AML-193 (cell line): ENCODE results near the gene QRSL1.
"Not testable (repeated sequence)": the region's sequence is repeated elsewhere in the genome, so short reads cannot be mapped to it uniquely, and the experiment has no call there.

ENCODE experiments used
- DNase-seq, 2 experiments: peaks; one replicate each; lab custom pipeline; 2025; lab: John Stamatoyannopoulos, UW

The QRSL1 gene

DNA sequence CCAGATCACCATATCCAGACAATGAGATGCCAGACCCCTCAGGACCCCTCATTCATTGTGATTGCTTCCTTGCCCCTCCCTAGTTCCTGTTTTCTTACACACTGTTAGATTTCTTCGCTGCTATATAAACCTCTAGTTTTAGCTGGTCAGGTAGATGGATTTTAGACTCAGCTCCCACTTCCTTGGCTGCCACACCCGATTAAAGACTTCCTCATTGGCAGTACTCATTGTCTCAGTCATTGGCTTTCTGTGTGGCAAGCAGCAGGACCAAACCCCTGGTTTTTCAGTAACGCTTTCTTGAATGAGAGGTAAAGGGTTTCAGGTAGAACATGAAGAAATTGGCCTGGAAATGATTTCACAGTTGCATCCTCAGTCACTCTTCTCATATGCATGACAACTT is 47.9 kb downstream of the QRSL1 start:
- DNase-seq = no peak

DNA sequence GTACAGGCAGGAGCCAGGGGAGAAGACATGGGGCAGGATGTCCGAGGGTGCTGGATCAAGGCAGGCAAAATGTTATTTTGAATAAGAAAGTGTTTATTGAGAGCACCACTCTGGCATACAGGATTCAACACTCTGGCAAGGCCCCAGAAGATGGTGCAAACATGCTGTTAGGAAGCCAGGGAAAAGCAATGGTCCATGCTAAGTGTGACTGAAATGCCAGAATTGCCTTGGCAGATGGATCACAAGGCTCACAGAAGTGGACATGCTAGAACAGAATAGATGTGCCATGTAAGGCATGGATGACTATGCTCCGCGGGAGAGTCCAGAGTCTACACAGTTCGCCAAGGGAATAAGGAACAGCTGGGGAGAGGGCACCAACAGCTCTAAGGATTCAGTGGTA is 54.6 kb downstream of the QRSL1 start:
- DNase-seq = no peak

DNA sequence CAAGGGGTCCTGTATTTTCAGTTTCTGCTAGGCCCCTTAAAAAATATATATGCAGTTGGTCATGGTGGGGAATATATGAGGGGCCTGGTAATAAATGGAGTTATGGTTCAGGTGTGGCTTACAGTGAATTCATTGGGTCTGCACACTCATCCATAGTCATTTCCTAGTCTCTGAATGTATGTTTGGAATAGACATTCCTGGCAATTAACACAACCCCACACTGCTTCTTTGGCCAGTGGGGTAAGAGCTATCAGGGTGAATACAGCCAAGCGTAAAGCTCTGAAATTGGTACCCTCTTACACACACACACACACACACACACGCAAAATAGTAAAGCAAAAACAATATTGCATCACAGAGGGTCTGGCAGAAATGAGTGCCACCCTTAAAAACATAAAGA is 56.5 kb downstream of the QRSL1 start:
- DNase-seq = no peak

DNA sequence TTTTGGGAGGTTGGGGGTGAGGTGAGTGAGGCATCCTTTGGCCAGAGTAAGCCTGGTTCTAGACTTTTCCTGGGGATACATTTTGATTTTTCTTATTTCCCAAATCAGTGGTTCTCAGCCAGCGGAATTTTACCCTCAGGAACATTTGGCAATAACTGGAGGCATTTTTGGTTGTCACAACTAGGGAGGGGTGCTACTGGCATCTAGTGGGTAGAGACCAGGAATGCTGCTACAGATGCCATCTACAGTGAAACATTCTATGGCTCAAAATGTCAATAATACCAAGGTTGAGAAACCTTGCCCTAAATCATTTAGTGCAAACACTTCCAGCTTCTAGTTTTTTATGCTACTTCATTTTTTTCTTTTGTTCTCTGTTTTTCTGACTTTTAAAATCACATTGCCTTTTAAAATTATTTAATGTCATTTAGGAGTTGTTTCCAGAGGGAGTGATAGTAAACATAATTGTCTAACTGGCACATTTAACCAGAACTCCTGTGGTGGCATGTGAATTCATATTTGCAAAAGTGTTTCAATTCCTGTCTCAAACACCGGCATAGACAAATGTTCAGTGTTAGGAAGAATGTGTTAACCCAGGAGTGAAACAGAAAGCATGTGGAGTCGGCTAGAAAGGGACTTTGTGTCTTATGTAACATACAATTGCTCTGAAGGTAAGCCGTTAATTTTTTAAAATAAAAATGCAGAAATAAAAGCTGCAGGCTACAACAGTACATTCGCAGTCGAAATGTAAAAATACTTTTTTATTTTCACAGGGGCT is 59.0 kb downstream of the QRSL1 start:
- no peak for DNase-seq

DNA sequence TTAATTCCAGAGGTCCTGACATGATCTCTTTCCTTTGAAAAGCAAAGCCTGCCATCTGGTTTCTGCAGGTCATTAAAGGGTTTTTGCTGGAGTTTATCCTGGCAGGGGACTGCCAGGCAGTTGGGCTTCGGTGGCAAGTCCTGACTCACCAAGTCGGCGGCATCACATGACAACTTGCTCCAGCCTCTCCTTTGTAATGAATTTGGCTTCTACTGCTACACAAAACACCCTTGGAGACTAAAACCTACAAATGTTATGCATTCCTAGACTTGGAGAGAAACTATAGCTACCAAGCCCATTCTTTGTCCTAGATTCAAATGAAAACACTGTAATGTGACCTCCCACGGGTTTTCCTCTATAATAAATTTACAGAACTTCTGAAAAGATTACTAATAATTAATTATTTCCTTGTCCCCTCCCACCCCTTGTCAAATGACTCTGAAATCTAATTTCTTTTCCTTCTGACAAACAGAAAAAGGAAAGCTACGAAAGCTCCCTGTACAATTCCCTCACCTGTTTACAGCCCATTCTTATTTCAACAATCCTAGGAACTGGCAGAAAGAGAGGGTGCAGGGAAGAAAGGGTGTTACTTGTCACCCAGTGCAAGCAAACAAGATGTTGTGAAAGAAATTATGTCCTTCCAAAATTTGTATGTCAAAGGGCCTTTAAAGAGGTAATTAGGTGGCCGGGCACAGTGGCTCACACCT is 62.9 kb downstream of the QRSL1 start:
- no peak for DNase-seq

DNA sequence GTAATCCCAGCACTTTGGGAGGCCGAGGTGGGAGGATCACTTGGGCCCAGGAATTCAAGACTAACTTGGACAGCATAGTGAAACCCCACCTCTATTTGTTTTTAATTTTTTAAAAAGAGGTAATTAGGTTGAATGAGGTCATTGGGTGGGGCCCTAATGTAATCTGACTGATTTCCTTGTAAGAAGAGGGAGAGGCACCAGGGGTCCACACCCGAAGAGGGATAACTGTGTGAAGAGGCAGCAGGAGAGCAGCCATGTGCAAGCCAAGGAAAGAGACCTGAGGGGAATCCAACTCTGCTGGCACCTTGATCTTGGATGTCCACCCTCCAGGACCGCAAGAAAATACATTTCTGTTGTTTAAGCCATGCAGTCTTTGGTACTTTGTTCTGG is 63.4 kb downstream of the QRSL1 start:
- no peak for DNase-seq

DNA sequence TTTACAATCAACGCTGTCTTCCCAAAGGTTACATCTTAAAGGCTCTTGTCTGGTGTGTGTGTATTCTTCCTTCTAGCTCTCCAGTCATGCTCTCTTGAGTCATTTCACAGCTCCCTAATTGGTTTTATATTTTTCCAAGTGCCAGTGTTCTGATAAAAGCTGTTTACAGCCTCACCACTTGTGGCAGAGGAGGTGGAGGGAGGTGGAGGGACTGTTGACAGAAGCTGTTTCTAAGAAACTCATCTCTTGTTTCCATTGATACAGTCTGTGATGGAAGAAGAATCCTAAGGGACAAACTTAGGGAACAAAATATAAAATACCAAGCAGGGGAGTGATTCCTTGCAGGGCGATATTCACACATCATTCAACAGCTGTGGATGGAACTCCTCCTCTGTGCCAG is 64.0 kb downstream of the QRSL1 start:
- no peak for DNase-seq

DNA sequence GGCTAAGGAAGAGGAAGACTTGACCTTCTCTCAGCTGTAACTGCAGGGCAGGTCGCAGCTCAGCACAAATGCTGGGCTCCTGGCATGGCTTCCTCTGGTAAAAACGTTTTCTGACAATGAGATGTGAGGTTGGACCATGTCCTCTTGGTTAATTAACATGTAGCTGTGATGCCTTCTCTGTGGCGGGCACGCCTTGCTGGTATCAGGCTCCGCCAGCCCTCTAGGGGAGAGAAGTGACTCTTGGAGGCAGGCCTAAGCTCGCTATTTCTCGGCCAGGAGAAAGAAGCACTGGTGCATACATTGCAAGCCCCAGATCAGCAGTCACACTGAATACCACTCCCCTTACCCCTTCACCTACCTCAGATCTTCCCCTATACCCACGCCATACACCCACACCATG is 65.0 kb downstream of the QRSL1 start:
- DNase-seq = no peak

DNA sequence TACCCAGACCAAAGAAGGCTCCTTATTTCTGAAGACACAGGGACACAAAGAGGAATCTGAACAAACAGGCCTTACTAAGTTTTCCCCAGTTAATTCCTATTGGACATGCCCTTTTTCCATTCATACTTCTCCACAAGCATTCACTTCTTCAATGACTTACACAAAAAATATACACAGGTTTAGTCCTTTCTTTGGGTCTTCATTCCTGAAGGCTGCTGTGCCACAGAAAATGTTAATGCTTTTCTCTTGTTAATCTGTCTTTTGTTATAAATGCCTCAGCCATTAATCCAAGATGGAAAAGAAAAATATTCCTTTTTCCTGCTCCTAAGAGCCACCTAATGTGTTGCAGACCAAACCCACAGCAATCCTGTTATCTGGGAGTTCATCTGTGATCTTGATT is 71.2 kb downstream of the QRSL1 start:
- no peak for DNase-seq

DNA sequence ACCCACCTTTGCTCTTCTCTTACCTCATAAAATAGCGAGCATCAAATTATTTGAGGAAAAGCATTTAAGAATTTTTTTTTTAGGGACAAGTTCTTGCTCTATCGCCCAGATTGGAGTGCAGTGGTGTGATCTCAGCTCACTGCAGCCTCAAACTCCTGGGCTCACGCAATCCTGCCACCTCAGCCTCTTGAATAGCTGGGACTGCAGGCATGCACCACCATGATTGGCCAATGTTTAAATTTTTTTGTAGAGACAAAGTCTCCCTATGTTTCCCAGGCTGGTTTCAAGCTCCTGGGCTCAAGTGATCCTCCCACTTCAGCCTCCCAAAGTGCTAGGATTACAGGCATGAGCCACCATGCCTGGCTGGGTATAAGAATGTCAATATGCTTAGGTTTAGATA is 71.8 kb downstream of the QRSL1 start:
- DNase-seq = not testable (repeated sequence)

DNA sequence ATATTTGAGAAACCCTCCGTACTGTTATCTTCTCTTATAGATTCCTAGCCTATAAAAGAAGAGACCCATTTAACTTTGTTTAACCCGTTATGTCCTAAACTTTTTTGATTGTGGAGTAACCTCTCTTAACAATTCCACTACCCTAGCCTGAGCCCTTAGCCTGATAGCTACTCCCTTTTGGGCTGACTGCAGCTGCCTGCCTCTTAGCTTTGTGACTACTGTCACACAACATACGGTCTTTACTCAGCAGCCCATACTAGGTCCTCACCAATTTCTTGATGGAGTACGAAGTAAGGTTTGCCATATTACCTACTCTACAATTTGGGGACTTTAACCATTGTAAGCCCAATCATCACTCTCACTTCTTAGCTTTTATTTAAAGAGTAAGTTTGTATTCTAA is 72.7 kb downstream of the QRSL1 start:
- DNase-seq = no peak

DNA sequence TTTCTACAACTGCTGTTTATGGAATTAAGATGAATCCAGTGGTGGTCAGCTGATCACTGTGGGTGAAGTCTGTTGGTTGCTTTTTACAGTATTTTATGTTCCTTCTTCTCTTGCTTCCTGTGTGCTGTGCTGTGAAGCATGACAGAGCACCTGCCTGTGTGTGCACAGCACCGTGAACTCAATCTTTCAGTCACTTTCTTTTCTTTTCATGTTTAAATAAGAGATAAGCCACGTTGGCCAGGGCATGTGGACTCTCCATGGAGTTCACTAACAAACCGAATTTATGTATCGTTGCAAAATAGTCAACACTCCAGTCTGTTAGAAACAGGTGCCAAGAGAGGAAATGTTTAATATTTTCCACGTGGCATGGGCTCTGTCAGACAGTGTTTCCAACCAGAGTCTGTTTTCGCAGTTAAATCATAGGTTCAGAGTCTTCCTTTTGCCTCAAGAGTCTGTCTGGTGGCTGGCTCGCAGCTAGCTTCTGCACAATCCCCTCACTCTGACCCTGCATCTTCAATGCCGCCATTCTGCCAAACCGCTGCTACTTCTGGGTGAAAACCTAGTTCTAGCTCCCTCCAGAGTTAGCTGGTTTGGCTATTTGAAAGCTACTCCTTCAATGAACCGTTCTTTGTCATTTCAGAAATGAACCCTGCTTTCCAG is 73.2 kb downstream of the QRSL1 start:
- DNase-seq = no peak

DNA sequence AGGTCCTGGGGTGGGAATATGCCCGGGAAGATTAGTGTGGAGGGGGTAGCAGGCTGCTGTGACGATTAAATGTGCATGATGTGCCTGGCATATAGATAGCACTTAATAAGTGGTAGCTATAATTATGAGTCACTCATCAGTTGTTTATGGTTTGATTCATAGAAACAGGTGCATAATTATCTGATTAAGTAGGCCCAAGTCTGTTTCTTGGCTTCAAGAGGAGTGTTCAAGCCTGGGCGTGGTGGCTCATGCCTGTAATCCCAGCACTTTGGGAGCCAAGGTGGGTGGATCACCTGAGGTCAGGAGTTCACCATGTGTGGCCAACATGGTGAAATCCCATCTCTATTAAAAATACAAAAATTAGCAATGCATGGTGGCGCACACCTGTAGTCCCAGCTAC is 74.9 kb downstream of the QRSL1 start:
- DNase-seq = no peak

DNA sequence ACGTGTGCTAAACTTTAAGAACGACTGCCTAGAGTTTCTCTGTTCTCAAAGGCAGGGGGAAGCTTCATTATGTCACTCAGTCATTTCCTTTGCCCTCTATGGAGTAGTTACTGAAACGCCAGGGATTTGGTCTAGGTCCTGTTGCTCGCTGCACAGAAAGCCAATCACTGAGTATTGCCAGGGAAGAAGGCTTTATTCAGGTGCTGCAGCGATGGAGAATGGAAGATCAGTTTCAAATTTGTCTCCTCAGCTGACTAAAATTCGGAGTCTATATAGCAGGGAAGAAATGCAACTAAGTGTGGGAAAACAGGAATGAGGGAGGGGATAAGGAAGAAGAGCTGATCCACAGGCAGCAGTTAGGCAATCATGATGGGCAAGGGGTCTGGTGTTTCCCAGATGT is 75.8 kb downstream of the QRSL1 start:
- no peak for DNase-seq

DNA sequence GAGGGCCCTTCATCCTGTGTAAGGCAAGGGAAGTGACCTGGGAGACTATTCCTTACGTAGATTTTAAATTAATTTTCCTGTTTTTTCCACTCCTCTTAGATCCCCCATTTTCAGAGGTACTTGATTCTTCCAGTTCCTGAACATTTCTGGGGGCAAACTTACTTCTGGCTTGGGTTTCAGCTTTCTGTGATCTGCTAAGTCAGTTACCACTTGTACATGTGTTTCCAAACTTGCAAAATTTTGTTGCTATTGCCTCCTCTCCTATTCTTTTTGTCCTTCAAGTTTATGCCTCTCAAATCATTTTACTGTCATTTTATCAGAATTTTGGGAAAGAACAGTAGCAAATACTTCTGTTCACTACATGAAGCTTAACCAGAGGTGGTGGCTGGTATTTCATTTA is 81.2 kb downstream of the QRSL1 start:
- DNase-seq = no peak

DNA sequence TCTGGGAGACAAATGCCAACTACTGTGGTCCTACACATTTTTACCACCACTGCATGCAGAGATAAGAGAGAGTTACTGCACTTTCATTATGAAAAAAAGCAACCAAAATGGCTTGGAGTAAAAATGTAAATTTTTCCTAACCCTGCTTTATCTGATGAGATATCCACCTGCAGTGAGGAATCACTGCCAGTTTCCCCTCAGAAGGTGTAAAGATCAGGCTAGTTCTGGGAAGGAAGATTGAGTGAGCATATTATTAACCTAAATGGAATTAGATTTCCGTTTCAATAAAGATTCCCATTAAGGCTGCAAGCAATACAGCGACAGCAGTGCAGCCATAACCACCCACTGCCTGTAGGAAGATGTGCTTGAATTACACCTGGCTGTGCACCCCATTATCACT is 84.9 kb downstream of the QRSL1 start:
- no peak for DNase-seq

DNA sequence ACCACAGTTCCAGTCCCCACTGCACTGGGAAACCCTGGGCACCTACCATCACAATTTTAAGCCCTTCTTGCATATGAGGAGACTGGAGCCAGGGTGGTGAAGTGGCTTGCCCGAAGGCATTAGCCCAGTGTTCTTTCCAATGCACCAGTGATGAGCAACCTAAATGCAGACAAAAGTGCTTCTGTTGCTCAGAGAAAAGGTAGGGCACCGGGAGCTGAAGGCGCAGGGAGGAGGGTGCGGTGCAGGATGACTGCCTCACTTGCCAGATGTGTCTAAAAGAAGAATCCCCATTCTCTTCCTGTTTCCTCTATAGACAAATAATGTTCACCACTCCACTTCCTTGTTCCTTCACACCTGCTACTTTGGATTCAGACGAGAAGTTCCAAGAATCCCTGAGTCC is 86.5 kb downstream of the QRSL1 start:
- no peak for DNase-seq

DNA sequence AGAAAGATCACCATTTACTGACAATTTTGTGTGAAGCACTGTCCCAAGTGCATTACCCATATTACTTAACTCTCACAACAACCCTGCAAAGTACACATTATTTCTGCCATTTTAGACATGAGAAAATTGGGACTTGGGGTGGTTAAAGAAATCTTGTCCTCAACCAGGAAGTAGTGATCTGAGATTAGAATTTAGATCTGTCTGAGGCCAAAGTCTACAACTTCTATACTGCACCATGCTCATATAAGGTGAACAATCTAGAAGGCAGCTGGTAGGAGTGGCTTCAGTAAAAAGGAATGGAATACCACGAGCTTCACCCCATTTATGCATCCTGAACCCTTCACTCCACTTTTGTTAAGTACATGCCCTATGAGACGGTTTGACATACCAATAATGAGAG is 87.6 kb downstream of the QRSL1 start:
- no peak for DNase-seq
